NB4 (cell line): Measurements from ENCODE around the gene ABHD17A.

ENCODE experiments used
- CTCF ChIP-seq: IDR thresholded peaks from one replicate; pipeline ENCODE4 v1.5.1; 2012; ENCODE audit warnings: low read depth, low read length
- POLR2A ChIP-seq: IDR thresholded peaks from 2 replicates; pipeline ENCODE4 v1.6.1; 2011; ENCODE audit warnings: mild to moderate bottlenecking; ENCODE audit not compliant: insufficient read length; ENCODE audit errors: extremely low read depth

GRCh38 chr19:1830568-1830967 lies 54.7 kb downstream of the ABHD17A start:
- TF ChIP-seq CTCF: no peak
- TF ChIP-seq POLR2A: no peak
